NCI-H748 treated with DMSO at 0.1 percent for 48 hours (cell line): ENCODE measurements around the gene GATAD1.
"Not testable (repeated sequence)": the region's sequence is repeated elsewhere in the genome, so short reads cannot be mapped to it uniquely, and the experiment has no call there.

Experiments
- DNase-seq: peaks from one replicate; lab custom pipeline; 2025; lab: John Stamatoyannopoulos, UW

GATAD1 gene

DNA sequence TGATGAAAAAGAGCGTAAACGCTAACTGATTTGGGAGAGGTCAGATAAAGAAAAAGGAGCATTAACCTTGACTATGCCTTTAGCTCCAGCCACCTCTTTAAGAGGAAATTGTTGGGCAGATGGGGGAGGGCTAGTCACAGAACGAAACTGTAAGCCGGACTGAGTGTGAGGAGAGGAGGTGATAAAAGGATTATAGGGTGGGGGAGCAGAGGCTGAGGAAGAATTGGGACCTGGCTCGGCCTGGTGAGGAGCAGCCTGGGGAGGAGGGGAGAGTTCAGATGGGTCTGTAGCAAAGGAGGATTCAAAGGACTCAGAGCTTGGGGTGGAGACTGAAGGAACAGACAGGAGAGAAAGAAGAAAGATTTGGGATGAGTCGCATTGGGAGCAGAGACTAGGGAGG is 36.3 kb downstream of the GATAD1 start:
- DNase-seq: not testable (repeated sequence)

DNA sequence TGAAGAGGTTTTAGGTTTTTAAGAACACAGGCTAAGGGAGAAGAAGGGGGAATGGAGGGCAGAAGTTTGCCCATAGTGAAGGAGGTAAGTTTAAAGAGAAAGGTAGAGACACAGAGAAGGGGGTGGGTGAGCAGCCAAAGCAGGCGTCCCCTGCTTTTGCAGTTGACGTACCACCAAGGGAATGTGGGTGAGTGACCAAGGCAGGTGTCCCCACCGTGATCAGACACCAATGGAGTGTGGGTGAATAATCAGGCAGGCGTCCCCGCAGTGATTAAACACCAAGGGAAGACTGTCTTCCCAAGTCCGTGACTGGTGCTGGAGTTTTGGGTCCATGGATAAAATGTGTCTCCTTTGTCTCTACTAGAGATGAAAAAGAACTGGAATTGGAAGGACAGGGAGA is 36.9 kb downstream of the GATAD1 start:
- DNase-seq: not testable (repeated sequence)

DNA sequence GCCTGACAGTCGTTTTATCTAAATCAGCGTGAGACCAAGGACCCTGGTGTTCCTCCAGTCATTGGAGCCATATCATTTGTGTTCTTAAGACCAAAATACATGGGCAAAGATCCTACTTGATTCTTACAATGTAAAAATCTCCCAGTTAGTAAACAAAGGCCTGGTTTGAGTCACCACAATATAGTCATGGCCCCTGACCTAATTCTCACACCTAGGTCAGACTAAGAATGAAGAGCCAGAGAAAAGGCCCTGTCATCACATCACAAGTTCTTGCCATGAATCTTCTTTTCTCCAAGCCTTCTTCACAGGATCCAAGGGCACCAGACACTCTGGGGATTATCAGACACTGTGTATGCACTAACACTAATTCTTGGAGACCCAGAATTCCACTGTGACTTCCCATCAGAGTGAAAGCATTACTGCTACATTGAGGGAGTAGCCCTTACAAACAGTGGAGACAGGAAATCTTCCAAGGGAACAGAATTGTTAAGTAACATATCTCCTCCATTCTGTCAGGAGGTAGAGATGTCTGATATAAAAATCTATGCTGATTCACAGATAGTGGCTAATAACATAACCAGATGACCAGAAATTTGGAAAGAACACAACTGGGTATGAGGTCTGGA is 38.1 kb downstream of the GATAD1 start:
- DNase-seq: no peak

DNA sequence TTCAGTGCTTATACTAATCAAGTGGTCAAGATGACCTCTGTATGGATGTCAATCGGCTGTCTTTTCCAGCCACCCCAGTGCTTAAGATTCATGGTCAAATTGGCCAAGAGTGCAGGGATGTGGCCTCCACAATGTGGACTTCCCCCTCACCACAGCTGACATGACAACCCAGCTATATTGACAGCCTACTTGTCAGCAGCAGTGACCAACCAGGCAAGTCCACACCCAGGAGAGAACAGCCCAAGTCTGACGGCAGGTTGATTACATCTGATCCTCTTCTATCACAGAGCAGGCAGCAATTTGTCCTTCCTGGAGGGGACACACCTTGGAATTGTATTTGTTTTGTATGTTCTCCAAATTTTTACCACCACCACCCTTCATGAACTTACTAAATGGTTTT is 38.7 kb downstream of the GATAD1 start:
- no peak for DNase-seq

DNA sequence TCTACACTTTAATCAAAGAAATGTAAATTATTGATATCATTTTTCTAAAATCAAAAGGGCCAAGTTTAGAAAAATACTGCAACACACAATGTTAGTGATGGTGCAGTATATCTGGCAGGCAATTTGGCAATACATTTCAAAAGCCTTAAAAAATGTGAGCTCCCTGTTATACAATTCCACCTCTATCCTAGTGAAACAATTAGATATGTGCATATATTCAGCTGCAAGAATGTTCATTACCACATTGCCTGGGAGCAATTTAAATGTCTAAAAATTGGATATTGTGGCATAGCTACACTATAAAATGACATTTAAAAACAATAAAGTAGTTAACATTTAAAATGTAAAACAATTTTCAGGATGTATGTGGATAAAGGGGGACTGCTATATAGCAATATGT is 40.5 kb downstream of the GATAD1 start:
- no peak for DNase-seq

DNA sequence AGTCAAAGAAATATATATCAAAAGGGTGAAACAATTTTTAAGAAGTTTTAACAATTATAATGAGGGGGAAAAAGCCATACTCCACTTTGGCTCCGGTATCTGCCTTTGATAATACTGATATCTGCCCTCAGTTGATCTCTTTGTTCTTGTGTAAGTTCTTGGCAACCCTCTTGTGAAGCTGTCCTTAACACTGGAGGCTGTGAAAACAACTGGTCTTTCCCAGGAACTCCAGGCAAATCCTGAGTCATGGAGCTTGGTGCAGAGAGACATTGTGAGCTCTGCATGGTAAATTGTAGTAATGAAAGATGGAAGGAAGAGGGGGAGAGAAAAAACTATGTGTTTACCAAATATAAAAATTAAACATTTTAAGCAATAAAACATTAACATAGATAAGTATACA is 42.4 kb downstream of the GATAD1 start:
- DNase-seq: no peak

DNA sequence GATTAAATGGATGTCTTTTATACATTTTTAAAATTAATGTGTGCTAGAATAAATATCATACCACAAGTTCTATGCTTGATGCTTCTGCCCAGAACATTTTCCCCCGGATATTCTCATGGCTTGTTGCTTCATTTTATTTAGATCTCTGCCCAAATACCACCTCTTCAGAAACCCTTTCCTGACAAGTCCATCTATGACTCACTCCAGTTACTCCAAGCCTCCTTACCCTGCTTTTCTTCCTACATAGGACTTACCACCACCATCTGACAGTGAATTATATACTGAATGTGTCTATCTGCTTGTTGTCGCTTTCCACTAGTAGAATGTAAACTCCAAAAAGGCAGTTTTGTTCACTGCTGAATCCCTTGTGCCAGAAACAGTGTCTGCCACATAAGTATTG is 49.6 kb downstream of the GATAD1 start:
- no peak for DNase-seq

DNA sequence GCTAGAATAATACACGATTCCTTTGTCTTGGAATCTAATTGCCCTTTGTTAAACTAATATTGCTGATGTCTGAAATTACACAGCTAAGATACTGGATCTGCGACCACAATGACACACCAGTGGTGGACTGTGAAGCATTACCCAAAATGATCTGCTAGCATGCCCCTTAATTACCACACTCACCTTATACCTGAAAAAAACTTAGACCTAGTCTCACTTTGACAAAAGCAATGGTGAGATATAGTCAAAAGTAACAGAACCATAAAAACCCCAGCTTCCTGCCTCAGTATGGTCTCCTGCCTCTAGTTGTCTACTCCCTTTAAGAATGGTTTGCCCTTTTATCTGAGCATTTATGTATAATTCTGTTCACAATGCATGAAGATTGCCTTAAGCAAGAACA is 51.3 kb downstream of the GATAD1 start:
- no peak for DNase-seq

DNA sequence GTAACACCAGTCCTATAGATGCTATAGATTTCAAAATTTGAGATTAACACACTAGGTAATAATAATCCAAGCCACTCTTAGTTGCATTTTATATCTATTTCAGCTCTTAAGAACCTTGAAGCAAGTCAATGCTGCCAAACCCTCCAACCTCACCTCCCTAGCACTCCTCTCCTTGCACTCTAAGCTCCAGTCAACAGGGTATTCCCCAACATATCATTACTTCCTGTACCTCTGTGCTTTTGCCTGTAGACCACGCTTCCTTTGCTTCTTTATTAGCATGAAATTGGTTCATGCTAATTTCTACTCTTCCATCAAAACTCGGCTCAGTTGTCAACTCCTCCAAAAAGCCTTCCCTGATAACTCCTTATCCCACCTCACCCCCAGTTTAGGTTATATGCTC is 56.5 kb downstream of the GATAD1 start:
- DNase-seq: no peak

DNA sequence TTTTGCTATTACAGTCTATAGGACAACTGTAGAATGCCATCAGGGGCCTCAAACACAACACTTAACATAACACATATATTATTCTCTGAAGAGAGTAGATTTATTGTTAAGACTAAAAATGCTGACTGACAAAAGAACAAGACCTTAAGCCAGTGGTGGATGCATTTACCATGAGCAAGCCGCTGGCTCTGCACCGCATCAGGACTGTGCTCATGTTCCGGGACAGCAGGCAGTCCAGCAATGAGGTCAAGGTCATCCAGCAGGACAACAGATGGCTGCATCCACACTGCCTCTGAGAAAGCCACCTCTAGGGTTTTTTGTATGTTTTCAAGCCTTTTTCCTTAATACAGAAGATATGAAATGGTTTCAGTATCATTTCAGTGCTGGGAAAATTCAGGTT is 57.3 kb downstream of the GATAD1 start:
- DNase-seq: no peak

DNA sequence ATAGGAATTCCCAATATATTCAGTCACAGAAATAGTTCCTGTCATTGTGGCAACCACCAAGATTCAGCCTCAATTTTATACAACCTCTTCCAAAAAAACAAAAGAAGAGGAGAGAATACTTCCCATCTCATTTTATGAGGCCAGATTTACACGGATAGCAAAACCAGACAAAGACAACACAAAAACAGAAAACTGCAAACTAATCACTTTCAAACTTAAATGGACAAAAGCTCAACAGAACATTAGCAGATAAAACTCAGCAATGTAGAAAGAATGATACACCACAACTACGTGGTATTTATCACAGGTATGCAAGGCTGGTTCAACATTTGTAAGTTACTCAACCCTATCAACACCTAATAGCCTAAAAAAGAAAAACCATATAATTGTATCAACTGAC is 59.1 kb downstream of the GATAD1 start:
- DNase-seq: no peak

DNA sequence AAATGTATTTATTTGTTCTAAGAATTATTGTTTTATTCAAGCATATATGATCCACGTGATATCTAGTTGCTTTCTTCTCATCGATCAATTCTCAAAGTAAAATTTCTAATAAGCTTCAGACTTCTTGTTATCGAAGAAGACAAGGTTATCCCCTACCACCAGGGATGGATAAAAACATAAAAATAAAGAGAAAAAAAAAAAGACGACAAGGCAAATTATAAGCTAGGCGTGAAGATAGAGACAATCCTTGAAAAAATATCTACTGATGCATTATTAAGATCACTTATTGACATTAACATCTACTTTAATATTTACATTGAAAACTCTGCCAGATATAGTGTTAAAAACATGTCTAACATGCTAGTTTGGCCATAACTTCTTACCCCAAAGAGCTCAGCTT is 61.7 kb downstream of the GATAD1 start:
- DNase-seq: no peak
